Measurements from ENCODE around the gene ACOT7. TPM values are rescaled to one million over a fixed set of nuclear protein-coding genes. Genes with fewer than 3 reads are reported as not detected.

ACOT7 gene
- polyA plus RNA-seq, 1 donor = 28.8 TPM

DNA sequence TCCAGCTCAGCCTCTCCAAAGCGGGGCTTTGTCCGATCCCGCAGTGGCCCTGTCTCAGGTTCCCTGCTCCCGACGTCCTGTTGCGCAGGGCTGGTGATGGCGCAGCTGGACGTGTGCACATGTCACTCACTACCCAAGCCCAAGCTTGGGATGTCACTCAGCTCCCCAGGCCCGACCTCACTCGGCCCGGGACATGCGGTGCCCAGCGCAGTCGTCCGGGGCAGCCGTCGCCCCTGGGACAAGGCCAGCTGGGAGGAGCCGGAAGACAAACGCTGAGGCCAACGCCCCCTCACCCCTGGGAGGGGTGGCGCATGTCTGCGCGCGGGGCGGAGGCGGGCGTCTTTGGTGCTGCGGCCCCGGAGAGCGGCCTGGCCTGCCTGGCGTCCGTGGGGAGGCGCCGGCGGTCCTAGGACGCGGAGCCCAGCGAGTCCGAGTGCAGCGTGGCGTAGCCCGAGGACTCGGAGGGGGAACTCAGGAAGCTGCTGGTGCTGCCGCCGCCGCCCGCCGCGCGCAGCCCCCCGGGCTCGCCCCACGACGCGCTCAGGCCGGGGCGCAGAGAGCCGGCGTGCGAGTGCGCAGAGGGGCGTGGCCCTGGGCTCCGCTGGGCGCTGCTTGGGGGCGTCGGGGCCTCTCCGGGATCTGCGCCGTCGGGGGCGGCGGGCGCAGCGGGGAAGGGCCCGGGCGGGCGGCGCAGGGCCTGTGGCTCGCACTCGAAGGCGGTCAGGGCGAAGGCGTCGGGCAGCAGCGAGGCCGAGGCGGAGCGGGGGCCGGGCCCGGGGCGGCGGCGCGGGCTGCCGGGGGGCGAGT lies 144.4 kb downstream of the ACOT7 start:
- no peak overlapping the region for H3K4me3 ChIP-seq (ENCODE audit: low read length)
- H3K9me3 ChIP-seq (ENCODE audit: control insufficient read depth, low read depth, low read length) = no peaks in the 10 kb centered on the region
- WGBS (ENCODE audit: insufficient coverage, low lambda C conversion rate) = no CpG with 5 or more reads among the region's 96 CpGs
- peaks cover 13% of the 10 kb centered on the region for H3K4me1 ChIP-seq (ENCODE audit: control insufficient read depth, insufficient read depth, low read length)
- peaks cover 7% of the 10 kb centered on the region for H3K36me3 ChIP-seq (ENCODE audit: control insufficient read depth, insufficient read depth, low read length)
- peaks cover 45% of the 10 kb centered on the region for H3K27me3 ChIP-seq (ENCODE audit: control insufficient read depth, insufficient read depth, low read length)
- DNase-seq = peak in 1 of 2 donors; percentile 57
- no peak overlapping the region for H3K27ac ChIP-seq (ENCODE audit: low read length)

DNA sequence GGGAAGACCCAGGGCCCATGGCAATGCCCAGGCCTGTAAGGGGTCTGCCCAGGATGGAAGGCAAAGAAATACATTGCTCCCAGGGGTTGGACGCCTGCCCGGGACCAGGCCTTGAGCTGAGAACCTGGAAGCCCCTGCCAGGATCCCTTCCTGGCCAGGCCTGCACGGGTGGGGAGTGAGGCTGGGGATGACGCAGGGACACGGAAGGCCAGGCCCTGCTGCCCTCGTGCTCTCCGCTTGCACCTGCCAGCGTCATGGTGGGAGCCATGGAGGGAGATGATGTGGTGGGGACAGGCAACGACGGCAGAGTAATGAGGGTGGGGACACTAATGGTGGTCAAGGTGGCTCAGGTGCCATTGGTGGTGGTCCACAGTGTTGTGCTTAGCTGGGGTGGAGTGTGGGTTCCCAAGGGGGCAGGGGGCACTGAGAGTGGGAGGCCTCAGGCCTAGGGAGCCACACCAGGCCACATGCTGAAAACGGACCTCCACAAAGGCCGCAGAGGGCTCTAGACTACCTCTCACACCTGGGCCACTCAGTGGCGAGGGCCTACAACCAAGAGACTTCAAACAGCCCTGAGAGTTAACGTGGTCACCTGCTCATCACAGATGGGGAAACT lies 145.3 kb downstream of the ACOT7 start:
- no peak for DNase-seq
- Histone ChIP-seq H3K36me3 (ENCODE audit: control insufficient read depth, insufficient read depth, low read length) (peaks cover 4% of the 10 kb centered on the region), H3K4me3 (ENCODE audit: low read length) (no peak overlapping the region), H3K27ac (ENCODE audit: low read length) (no peak overlapping the region), H3K27me3 (ENCODE audit: control insufficient read depth, insufficient read depth, low read length) (peaks cover 54% of the 10 kb centered on the region), H3K4me1 (ENCODE audit: control insufficient read depth, insufficient read depth, low read length) (peaks cover 13% of the 10 kb centered on the region), H3K9me3 (ENCODE audit: control insufficient read depth, low read depth, low read length) (peaks cover 3% of the 10 kb centered on the region)
- no CpG with 5 or more reads among the region's 14 CpGs for WGBS (ENCODE audit: insufficient coverage, low lambda C conversion rate)

DNA sequence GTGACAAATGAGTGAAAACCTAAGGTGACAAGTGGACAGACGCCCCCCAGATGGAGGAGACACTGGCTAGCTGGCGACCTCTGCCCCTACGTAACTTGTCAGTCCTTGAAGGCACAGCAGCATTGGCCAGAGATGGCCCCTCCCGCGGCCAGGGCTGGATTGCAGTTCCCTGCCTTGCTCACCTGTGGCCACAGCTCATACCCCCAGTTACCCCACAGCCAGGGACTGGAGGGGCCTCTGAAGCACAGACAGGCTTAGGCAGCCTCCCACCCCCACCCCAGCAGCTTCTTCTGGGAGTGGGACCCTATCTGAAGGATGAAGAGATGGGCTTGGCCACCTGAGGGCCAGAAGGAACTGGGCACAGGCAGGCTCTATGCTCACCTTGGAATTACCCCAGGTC lies 145.9 kb downstream of the ACOT7 start:
- 67% methylated on average over 3 of the region's 5 CpGs for WGBS (ENCODE audit: insufficient coverage, low lambda C conversion rate)
- Histone ChIP-seq H3K4me3 (ENCODE audit: low read length) (no peak overlapping the region), H3K9me3 (ENCODE audit: control insufficient read depth, low read depth, low read length) (peaks cover 3% of the 10 kb centered on the region), H3K4me1 (ENCODE audit: control insufficient read depth, insufficient read depth, low read length) (peaks cover 13% of the 10 kb centered on the region), H3K27ac (ENCODE audit: low read length) (no peak overlapping the region), H3K36me3 (ENCODE audit: control insufficient read depth, insufficient read depth, low read length) (peaks cover 2% of the 10 kb centered on the region), H3K27me3 (ENCODE audit: control insufficient read depth, insufficient read depth, low read length) (peaks cover 60% of the 10 kb centered on the region)
- no peak for DNase-seq

DNA sequence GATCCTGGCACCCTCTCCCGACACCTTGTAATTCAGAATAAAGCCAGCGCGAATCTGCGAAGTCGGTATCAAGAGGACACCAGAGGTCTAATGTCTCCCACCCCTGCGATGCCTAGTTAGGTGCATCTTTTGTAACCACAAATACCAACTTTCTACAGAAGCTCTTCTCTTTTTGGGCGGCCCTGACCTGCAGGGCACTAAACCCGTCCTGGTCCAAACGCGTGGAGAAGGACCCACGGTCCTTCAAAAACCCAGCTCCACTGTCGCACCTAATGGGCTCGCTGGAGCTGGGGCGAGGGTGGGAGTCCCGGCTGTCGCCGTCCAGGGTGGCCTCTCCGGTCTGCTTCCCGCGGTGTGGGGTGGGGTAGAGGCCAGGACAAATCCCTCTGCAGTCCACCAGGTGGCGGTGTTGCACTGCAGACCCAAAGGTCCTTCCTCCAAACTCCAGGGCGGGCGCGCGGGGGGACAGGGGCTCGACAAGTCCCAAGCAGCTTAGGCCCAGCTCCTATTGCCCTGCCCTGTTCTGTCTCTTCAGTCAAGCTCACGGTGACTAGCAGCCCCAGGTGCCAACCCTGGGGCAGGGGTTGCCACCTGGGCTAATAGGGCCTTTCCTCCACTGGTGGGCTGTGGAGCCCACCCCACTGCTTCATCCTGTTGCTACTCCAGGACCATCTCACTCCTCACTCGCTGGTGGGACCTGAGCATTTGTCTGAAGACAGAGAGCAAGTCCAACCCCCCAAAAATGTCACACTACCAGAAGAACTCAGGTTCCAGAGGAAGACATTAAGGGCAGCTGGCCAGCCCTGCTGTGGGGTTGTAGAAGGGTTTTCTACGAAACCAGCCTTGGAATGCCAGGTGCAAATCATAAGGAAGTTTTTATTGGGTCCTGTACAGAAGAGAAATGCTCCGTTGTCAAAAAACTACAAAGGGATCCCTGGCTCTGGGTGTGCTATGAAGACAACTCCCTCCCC lies 146.8 kb downstream of the ACOT7 start:
- H3K27ac ChIP-seq (ENCODE audit: low read length) = no peak overlapping the region
- 0% methylated on average over 1 of the region's 30 CpGs for WGBS (ENCODE audit: insufficient coverage, low lambda C conversion rate)
- H3K4me1 ChIP-seq (ENCODE audit: control insufficient read depth, insufficient read depth, low read length) = peaks cover 14% of the 10 kb centered on the region
- peaks cover 3% of the 10 kb centered on the region for H3K9me3 ChIP-seq (ENCODE audit: control insufficient read depth, low read depth, low read length)
- peak; percentile 62 to 63 for DNase-seq
- no peak overlapping the region for H3K4me3 ChIP-seq (ENCODE audit: low read length)
- peaks cover 66% of the 10 kb centered on the region for H3K27me3 ChIP-seq (ENCODE audit: control insufficient read depth, insufficient read depth, low read length)
- H3K36me3 ChIP-seq (ENCODE audit: control insufficient read depth, insufficient read depth, low read length) = peaks cover 2% of the 10 kb centered on the region

DNA sequence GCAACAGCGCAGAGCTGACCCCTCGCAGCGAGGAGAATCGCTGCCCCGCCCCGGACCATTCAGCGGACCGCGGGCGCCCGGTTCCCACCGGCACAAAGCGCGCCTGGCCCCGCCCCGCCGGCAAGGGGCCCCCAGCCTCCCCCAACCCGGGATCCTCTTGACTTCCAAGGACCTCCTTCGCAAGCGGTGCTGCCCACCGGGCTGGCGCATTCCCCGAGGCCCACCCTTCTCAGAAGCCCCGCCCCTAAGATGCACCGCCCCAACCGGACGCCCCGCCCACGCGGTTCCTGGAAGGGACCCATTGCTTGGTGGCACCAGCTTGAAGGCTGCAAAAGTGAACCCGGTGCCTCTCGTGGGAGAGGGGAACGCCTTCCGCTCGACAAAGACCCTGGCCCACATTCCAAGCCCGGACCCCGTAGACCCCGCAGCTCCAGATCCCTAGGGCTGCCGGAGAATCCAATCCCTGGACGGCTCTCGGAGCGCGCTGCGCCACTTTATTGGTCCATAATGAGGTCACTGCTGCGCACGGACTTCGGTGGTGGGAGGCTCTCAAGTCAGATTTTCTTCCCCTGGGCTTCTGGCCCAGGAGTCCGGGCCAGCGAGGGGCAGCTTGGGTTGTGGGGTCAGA lies 147.6 kb downstream of the ACOT7 start:
- peaks cover 18% of the 10 kb centered on the region for H3K4me1 ChIP-seq (ENCODE audit: control insufficient read depth, insufficient read depth, low read length)
- peak in 1 of 2 donors; percentile 34 for DNase-seq
- no CpG with 5 or more reads among the region's 49 CpGs for WGBS (ENCODE audit: insufficient coverage, low lambda C conversion rate)
- peaks cover 3% of the 10 kb centered on the region for H3K9me3 ChIP-seq (ENCODE audit: control insufficient read depth, low read depth, low read length)
- H3K4me3 ChIP-seq (ENCODE audit: low read length) = no peak overlapping the region
- no peaks in the 10 kb centered on the region for H3K36me3 ChIP-seq (ENCODE audit: control insufficient read depth, insufficient read depth, low read length)
- H3K27me3 ChIP-seq (ENCODE audit: control insufficient read depth, insufficient read depth, low read length) = peaks cover 71% of the 10 kb centered on the region
- H3K27ac ChIP-seq (ENCODE audit: low read length) = no peak overlapping the region

DNA sequence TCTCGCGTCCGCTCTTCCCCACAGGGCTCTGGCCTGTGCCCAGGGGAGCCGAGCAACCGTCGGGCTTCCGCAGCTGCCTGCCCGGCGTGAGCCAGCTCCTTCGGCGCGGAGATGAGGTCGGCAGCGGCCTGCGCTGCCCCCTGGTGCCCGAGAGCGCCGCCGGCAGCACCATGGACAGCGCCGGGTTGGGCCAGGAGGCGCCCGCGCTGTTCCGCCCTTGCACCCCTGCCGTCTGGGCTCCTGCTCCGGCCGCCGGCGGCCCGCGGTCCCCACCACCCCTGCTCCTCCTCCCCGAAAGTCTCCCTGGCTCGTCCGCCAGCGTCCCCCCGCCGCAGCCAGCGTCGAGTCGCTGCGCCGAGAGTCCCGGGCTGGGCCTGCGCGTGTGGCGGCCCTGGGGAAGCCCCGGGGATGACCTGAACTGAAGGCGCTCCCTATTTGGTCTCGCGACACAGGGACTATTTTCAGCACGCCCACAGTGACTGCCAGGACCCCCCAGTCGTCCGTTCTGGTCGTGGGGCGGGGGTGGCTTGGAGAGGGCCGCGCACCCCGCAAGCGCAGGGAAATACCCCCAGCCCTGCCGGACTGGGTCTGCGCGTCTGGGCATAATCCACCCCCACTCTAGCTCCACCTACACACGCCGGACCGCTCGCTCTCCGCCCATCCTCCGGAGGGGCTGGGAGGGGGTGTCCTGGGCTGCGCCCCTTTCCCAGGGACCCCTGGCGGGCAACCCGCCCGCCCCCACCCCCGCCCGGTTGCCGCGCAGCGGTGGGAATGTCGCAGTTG lies 148.3 kb downstream of the ACOT7 start:
- WGBS (ENCODE audit: insufficient coverage, low lambda C conversion rate) = no CpG with 5 or more reads among the region's 79 CpGs
- peak; percentile 78 for DNase-seq
- peaks cover 74% of the 10 kb centered on the region for H3K27me3 ChIP-seq (ENCODE audit: control insufficient read depth, insufficient read depth, low read length)
- H3K9me3 ChIP-seq (ENCODE audit: control insufficient read depth, low read depth, low read length) = peaks cover 3% of the 10 kb centered on the region
- peaks cover 23% of the 10 kb centered on the region for H3K4me1 ChIP-seq (ENCODE audit: control insufficient read depth, insufficient read depth, low read length)
- no peak overlapping the region for H3K4me3 ChIP-seq (ENCODE audit: low read length)
- H3K27ac ChIP-seq (ENCODE audit: low read length) = no peak overlapping the region
- no peaks in the 10 kb centered on the region for H3K36me3 ChIP-seq (ENCODE audit: control insufficient read depth, insufficient read depth, low read length)

DNA sequence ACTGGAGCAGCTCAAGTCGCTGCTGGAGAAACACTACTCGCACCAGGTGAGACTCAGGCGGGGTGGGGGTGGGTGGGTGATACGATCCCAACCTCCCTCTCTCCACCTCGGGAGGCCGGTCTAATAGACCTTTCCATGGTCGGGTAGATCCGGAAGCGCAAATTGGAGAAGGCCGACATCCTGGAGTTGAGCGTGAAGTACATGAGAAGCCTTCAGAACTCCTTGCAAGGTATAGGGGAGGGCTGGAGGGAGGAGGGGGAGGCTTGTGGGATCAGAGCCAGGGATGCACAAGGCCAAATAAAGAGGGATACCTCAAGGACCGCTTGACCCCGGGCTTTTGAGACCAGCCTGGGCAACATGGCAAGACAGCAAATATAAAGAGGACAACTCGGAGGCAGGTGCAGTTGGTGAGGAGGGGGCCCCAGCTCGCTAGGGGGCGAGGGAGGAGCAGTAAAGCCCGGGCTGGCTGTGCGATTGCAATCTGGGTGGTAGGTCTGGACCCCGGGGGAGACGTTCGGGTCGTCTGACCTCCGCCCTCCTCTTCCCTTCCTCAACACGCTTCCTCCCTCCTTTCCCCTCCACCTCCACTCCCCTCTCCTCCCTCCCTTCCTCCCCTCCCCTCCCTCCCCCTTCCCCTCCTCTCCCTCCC lies 149.0 kb downstream of the ACOT7 start:
- Histone ChIP-seq H3K27ac (ENCODE audit: low read length) (no peak overlapping the region), H3K4me3 (ENCODE audit: low read length) (no peak overlapping the region), H3K4me1 (ENCODE audit: control insufficient read depth, insufficient read depth, low read length) (peaks cover 25% of the 10 kb centered on the region), H3K36me3 (ENCODE audit: control insufficient read depth, insufficient read depth, low read length) (no peaks in the 10 kb centered on the region), H3K9me3 (ENCODE audit: control insufficient read depth, low read depth, low read length) (peaks cover 3% of the 10 kb centered on the region), H3K27me3 (ENCODE audit: control insufficient read depth, insufficient read depth, low read length) (peaks cover 74% of the 10 kb centered on the region)
- no peak for DNase-seq
- no CpG with 5 or more reads among the region's 24 CpGs for WGBS (ENCODE audit: insufficient coverage, low lambda C conversion rate)

DNA sequence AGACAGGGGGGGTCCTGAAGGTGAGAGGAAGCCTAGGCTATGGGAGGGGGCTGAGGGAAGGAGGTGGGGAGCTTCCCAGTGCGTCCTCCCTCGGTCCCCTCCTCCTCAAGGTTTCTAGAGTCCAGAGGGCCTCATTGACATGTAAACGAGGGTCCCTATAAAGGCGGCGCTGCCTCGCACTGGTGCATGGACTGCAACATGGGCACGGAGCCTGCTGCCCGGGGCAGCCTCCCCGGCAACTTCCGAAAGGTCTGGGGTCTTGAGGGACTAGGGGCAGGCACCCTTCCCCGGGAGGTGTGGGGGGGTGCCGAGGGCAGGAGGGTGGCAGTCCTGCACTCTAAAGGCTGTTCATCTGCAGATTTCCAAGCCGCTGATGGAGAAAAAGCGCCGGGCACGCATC lies 149.6 kb downstream of the ACOT7 start, which contains the start of gene HES3:
Gene HES3, plus strand, starts transcription at position 187 of the 400 bp plus-strand sequence. Its CDS starts 187 bp downstream, at position 374.
- no peak within 1 kb of the TSS for H3K27ac ChIP-seq (ENCODE audit: low read length)
- H3K27me3 ChIP-seq (ENCODE audit: control insufficient read depth, insufficient read depth, low read length) = peaks cover 75% of the 10 kb centered on the region
- WGBS (ENCODE audit: insufficient coverage, low lambda C conversion rate) = no CpG with 5 or more reads among the region's 16 CpGs
- peaks cover 3% of the 10 kb centered on the region for H3K9me3 ChIP-seq (ENCODE audit: control insufficient read depth, low read depth, low read length)
- H3K4me1 ChIP-seq (ENCODE audit: control insufficient read depth, insufficient read depth, low read length) = peaks cover 30% of the 10 kb centered on the region
- no peak within 1 kb of the TSS for H3K4me3 ChIP-seq (ENCODE audit: low read length)
- no peaks in the 10 kb centered on the region for H3K36me3 ChIP-seq (ENCODE audit: control insufficient read depth, insufficient read depth, low read length)
- no peak for DNase-seq

Measured in large intestine (tissue), 3 donors.